ENCODE results near the gene TMEM179.

The TMEM179 gene

DNA sequence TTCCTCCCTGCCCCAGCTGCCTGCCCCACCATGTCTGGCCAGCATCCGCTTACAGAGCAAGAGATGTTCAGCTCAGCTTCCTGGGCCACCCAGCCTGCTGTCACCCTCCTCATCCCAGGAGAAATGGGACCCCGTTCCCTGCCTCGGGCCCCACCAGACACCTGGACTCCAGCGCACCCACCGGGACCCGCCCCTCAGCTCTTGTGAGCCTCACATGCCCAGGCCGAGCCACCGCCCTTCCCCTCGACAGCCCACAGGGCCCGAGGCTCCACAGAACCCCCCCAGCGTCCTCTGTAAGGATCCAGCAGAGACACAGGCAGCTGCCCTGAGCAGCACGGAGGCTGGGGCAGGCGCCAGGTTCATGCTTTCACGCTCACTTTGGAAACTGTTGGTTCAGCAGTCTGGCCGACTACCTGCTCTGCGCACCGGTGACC lies 43.4 kb downstream of the TMEM179 start:
- no peak overlapping the region for H3K4me3 ChIP-seq (ENCODE audit: low read length)

DNA sequence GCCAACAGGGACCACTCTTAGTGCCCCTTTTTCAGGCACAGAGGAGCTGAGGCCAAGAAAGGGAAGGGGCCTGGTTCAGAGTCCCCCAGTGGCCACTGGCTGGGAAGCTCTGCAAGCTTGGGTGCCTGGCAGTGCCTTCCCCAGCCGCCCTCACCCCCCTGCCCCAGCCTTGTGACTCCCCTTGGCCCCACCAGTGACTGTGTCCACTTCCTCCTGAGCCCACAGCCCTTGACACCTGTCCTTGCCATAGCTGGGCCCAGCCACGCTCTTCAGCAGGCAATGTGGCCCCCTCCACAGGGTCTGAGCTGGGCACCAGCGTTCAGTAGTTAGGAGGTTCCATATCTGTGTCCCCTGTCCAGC lies 44.0 kb downstream of the TMEM179 start:
- DNase-seq (ENCODE audit: low read depth, low spot score) = no peak
- no peak overlapping the region for H3K4me3 ChIP-seq (ENCODE audit: low read length)

More for the DNA sequence above, 43.4 kb downstream of the TMEM179 start:
- no peak for DNase-seq (ENCODE audit: low read depth, low spot score)

DNA sequence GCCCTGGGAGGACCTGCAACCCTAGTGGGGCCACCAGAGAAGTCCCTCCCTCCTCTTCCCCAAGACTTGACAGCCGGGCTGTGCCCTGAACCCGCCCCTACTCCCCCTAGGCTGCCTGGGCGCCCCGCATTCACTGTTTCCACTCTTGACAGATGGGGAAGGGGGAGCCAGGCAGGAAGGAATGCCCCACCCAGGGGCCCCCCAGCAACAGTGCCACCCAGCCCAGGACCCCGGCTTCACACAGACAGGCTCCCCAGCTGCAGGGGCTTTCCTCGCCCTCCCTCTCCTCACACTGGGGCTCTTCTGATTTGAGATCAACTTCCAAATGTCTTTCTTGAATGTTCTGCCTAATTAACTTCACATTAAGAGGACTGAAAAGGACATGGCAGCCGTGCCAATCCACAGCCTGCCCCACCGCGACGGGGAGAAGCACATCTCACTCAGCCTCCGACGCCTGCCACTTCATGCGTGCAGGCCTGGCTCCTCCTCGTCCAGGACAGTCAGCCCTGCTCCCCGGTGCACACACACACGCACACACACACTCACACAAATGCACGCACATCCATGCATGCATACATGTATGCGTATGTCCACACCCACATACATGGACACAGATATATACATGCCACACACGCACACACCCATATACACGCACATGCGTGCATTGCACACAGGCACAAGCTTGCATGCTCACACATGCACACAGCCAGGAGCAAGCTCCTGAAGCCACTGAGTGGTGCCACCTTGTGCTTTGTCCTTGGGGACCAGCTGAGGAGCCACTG lies 44.6 kb downstream of the TMEM179 start:
- no peak for DNase-seq (ENCODE audit: low read depth, low spot score)
- H3K4me3 ChIP-seq (ENCODE audit: low read length) = no peak overlapping the region

DNA sequence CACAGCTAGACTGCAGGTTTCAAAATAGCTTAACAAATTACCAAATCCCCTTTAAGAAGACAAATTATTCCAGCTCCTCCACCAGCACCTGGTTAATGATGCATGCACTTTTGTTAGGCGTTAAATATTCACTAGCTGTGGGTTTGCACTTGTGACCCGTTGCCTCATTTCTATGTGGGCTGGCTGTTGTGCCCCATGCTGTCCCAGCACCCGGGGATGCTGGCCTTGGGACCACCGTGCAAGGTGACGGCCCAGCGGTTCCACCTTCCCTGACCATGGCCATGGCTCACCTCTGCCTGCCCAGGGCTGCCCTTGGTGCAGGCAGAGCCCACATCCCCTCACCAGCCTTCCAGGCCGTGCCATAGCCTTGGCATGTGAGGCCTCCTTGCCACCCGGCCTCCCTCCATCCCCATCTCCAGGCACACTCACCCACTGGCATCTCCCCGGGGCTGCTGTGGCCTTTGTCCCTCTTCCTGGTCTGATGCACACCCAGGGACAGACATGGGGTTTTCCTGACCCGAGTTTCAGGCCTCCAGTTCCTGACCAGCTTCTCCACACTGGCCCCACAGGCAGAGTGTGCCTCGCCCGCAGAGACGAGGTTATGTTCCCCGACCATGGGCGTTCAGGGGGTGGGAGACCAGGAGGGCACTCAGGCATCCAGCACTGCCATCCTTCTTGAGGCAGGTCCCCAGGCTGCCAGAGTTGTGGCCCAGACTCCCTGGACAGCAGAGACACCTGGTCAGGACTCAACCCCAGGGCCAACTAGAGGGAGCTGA lies 45.4 kb downstream of the TMEM179 start:
- no peak overlapping the region for H3K4me3 ChIP-seq (ENCODE audit: low read length)
- DNase-seq (ENCODE audit: low read depth, low spot score) = no peak

DNA sequence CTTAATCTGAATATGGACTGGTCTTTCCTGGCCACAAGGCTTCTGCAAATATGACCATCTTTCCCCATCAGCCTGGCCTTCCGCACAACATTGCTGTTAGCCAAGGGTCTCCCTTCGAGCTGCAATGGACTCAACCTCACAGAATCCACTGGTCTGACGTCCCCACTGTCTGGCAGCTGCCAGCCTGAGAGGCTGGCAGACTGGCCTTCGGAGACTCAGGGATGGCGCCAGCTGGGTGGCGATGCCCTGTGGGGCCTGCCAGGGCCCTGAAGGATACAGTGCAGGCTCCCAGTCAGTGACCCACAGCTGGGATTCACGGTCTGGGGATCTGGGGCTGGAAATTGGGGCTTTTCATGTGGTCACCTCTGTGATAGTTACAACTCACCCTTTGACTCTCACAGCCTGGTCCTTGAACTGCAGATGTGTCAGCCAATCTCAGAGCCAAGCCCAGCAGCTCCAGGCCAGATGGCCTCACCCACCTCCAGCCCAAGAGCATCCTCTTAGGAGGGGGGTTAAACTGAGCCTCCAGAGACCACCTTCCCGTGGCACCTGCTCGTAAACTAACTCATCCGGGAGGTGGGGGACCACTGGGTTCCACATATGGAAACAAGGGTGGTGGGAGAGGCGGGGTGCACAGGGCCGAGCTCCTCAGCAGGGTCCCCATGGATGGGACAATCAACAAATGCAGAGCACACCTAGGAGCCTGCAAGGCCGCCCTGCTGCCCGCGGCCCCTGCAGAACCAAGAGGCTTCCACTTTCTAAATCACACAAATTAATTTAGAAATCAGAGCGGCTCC lies 46.1 kb downstream of the TMEM179 start:
- DNase-seq (ENCODE audit: low read depth, low spot score) = no peak

DNA sequence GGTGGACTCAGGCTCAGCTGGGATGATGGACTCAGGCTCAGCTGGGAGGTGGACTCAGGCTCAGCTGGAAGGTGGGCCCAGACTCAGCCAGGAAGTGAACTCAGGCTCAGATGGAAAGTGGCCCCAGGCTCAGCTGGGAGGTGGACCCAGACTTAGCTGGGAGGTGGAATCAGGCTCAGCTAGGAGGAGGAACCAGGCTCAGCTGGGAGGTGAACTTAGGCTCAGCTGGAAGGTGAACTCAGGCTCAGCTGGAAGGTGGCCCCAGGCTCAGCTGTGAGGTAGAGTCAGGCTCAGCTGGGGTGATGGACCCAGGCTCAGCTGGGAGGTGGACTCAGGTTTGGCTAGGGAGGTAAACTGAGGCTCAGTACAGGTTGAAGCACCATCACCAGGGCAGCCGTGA lies 46.8 kb downstream of the TMEM179 start:
- no peak overlapping the region for H3K4me3 ChIP-seq (ENCODE audit: low read length)
- DNase-seq (ENCODE audit: low read depth, low spot score) = no peak

More for the DNA sequence above, 46.1 kb downstream of the TMEM179 start:
- no peak overlapping the region for H3K4me3 ChIP-seq (ENCODE audit: low read length)

DNA sequence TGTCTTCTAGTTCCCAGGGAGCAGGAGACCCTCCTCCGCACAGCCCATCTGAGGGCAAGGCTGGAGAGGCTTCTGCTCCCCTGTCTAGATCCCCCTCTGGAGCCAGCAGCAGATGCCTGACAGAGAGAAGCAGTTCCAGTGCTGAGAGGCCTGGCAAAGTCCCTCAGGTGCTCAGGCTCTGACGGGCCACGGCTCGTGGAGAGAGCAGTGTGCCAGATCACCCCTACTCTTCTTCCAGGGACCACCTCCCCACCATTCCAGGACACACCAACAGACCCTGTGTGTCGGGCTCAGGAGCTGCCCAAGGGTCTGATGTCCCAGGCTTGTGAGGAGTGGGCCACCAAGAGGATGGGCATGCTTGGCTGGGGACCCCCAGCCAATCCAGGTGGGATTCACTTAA lies 47.5 kb downstream of the TMEM179 start:
- DNase-seq (ENCODE audit: low read depth, low spot score) = no peak
- no peak overlapping the region for H3K4me3 ChIP-seq (ENCODE audit: low read length)

DNA sequence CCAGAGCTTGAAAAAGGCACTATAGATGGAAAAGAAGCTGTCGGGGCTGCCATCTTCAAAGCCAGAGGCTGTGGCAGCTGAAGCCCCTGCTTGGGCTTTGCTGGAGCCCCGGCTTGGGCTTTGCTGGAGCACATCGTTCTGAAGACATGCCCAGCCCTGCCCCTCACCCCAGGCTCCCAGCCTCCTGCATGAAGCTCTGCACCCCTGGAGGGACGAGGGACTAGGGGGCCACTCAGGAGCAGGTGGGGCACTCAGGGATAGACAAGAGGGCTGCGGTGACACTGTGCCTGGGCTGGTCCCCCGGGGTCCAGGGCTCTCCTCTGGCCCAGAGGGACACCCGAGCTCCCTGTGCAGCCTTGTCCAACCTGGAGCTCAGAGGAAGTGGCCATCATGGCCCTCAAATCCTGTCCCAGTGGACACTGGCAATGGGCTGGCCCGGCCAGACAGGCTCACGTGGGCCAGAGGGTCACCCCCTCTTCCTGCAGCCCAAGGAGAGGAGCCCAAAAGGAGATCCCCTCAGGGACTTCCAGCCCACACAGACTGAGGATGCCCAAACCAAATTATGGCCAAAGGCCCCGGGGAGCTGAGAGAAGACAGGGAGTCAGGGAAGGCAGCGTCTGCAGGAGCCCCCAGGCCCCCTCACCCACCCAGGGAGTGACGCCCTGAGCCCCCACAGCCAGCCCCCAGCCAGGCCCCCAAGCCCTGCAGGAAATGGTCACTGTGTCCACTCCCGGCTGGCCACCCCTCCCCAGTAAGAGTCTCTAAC lies 48.1 kb downstream of the TMEM179 start:
- no peak overlapping the region for H3K4me3 ChIP-seq (ENCODE audit: low read length)
- DNase-seq (ENCODE audit: low read depth, low spot score) = no peak

DNA sequence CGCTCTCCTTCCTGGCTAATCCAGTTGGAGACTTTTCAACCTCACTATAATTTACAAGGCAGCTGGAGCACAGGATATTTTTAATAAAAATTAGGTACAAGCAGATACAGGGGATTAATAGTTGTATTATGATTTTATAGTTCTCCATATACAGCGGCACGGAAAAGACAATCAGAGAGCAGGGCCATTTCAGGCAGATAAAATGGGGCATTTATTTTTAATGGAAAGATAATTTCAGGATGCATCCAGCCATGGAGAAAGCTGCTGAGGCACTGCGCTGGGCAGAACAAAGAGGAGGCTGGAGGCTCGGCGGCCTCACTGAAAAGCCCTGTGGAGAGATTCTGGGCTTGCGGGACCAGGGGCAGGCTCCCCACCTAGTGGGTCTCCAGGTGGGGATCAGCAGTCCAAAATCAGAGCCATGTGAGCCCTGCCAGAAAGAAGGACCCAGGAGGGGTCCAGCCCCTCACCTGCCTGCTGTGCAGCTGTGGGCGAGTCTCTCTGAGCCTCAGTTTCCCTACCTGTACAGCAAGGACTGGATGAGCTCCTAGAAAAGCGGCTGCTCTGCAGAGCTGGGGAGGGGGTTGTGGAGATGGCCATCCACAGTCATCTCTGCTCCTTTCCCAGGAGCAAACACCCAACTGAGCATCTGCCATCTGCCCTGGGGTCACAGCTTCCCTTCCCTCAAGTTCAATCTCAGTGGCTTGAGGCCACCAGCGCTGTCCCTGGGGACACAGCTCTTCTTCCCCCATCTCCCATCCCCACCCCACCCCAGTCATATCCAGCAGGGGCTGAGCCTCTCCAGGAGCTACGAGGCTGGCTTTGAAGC lies 48.9 kb downstream of the TMEM179 start:
- H3K4me3 ChIP-seq (ENCODE audit: low read length) = no peak overlapping the region
- no peak for DNase-seq (ENCODE audit: low read depth, low spot score)

DNA sequence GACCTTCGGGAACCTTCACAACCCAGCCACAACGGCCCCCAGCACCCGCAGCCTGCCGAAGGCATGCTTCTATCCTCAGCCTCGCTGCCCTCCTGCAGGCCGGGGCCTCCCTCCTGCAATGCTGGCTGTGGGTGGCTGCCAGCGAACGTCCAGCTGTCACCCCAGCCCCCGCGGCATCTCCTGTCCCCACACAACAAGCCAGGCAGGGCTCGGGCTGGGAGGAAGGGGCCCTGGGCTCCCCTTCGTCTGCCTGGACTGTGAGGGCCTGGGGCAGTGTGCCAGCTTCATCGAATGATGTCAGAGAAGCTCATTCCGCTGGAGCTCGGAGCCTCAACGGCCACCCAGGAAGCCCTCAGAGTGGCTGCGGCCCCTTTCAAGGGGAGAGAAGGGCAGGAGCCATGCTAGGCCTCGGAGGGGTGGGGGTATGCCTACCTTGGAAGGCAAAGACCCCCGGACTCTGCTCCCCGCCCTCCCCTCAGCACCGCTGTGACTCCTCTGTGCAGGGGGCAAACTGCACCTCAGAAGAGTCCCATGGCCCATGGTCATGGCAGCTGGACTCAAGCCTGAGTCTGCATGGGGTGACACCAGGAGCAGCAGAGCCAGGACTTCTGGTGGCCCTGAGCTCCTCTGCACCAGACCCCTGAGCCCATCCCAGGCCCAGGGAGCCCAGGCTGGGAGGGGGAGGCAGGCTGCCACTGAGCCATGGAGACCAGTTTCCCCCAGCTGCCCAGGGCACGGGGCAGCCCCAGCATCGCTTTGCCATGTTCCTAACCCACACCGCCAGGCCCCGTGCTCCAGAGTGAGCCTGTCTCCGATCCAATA lies 49.8 kb downstream of the TMEM179 start:
- no peak overlapping the region for H3K4me3 ChIP-seq (ENCODE audit: low read length)
- no peak for DNase-seq (ENCODE audit: low read depth, low spot score)

DNA sequence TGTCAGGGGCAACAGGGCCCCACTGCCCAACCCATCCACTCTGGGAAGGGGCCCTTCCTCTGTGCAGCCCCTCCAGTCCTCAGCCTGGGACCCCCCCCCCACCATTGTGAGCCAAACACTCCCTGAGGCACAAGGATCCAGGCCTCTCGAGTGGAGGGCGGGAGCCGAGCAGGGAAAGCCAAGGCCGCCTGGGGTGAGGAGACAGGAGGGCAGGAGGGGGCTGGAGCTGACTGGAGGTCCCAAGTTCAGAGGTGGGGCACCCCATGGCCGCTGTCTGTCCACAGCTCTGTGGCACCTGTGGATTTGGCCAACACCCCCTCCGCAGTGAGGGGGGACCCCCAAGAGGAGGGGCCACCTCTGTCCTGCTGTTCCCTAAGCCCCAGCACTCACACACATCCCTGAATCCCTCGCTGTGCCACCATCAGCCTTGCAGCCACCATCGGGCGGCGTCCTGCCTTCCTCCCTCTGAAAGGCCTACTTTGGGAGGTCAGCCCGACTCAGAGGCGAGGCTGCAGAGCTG lies 50.4 kb downstream of the TMEM179 start:
- no peak for DNase-seq (ENCODE audit: low read depth, low spot score)
- H3K4me3 ChIP-seq (ENCODE audit: low read length) = no peak overlapping the region

DNA sequence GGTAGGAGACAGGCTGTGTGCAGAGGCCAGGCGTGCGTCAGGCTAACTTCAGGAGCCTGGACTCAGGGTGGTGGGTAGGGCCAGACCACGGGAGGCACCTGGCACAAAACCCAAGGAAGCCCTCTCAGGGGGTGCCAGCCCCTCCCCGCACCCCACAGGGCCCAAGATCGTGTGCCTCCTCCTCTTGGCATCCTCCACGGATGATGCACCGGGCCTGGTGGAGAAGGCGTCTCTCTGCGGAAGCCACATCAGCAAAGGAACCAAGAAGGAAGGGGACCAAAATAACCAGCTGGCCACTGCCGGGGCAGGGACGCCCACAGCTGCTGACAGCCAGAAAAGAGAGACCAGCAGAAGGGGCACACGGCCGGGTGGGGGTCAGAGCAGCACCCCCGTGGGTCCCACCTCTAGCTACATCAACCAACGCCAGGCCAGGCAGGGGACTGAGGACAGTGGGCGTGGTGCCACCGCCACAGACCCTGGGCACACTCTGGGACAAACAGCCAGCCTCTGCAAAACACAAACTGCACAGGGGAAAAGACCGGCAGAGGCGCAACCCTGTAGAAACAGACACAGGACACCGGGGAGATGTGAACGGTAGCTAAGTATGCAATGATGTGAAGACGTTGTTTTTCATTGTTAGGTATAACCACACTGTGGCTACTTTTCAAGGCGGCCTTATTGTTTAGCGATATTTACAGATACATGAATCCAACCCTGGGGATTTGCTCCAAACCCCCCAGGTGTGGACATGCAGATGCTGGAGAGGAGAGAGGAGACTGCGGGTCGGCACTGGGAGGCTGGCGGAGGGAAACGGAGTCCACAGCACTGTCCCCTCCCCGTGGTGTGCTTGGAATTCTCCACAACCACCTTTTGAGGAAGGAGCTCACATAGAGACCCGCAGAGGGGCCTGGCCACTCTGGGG lies 51.1 kb downstream of the TMEM179 start:
- no peak for DNase-seq (ENCODE audit: low read depth, low spot score)
- no peak overlapping the region for H3K4me3 ChIP-seq (ENCODE audit: low read length)

DNA sequence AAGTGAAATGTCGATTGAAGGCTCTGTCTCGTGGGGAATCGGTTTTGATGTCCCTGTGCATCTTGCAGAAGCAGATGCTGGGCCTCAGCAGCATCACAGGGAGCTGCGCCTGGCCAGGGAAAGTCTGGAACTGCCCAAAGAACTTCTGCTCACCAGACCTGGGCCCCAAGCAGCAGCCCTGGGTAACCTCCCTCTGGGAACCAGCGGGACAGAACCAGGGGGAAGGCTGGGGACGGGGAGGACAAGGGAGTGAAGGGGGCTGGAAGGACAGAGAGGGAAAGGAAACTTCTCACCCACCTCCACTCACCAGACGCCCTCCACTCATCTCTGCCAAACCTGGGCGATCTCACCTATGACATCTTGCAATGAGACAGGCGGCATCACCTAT lies 51.8 kb downstream of the TMEM179 start:
- no peak for DNase-seq (ENCODE audit: low read depth, low spot score)
- H3K4me3 ChIP-seq (ENCODE audit: low read length) = no peak overlapping the region

DNA sequence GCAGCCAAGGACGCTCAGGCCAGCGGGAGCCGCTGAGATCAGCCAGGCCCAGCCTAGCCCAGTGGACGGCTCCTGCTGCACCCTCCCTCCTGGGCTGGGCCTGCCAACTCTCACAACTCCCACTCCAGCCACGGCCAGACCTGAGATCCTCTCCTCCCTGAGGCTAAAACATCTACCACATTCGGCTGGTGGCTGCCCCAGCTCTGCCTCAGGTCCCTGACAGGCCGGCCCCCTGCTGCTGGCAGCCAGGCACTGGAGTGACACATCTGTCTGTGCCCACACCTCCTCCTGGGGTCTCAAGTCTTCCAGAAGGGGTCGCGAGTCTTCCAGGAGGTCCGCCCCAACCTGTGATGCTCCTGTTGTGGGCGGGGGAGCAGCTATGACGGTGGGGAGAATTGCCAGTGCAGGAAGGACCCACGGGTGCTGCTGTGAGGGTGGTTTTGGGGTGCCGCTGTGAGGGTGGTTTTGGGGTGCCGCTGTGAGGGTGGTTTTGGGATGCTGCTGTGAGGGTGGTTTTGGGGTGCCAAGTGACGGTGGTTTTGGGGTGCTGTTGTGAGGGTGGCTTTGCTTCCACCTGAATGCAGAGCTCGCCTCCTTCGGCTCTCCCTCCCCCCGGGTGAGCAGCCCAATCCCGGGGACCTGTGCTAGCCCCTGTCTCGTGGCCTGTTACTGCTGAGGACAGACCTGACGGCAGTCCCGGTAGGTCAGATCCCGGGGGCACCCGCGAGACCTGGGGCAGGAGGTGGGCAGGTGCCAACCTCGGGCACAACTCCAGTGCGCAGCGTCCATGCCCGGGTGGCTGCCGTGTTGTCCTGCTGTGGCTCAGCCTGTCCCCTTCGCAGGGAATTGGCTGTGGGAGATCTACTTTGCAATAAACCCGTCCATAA lies 52.5 kb downstream of the TMEM179 start:
- H3K4me3 ChIP-seq (ENCODE audit: low read length) = no peak overlapping the region
- DNase-seq (ENCODE audit: low read depth, low spot score) = no peak
